C4-2B (cell line): ENCODE measurements around the gene POGZ.

Experiments
- CTCF ChIP-seq: fragments of 450-650 bp; conservative IDR thresholded peaks from 2 replicates; pipeline ENCODE4 v1.5.1; 2017; ENCODE audit warnings: mild to moderate bottlenecking
- ZFX ChIP-seq: fragments of 450-650 bp; IDR thresholded peaks from 2 replicates; pipeline ENCODE4 v1.6.1; 2017

- TF ChIP-seq CTCF (no peak), ZFX (no peak)
Measured at GRCh38 chr1:151369302-151369610, 90.0 kb downstream of the POGZ start.
